Right renal cortex interstitium (tissue), 3 donors: Measurements from ENCODE around the gene RIPOR3. TPM values are rescaled to one million over a fixed set of nuclear protein-coding genes. Genes with fewer than 3 reads are reported as not detected.

ENCODE experiments used
- DNase-seq, 3 donors: peaks; one replicate each; pipeline ENCODE4 v3.0.0-alpha.2; 2013; ENCODE audit warnings: low read depth in 3 of 3, low spot score in 2 of 3
- polyA plus RNA-seq, 3 donors: library from polyadenylated mRNA; unstranded; fragments of 120-200 nt; gene quantifications; one replicate each; pipeline ENCODE4 v1.2.1, GENCODE V29; 2013; ENCODE audit not compliant: insufficient read length in 3 of 3

The RIPOR3 gene
- 1 to 10 TPM; 6.4 to 6.9 (median 6.5) TPM for polyA plus RNA-seq

GRCh38 chr20:50690650-50691572, at the start of gene RIPOR3:
Gene RIPOR3 (minus strand): TSS chr20:50691542. CDS start chr20:50691128, 414 bp downstream.
- no peak for DNase-seq

- DNase-seq, result no peak
These were observed 46.0 kb upstream of the RIPOR3 start for GRCh38 chr20:50737352-50737751.

GRCh38 chr20:50735813-50736212, 44.5 kb upstream of the RIPOR3 start:
- no peak for DNase-seq

- no peak for DNase-seq
These were observed 43.7 kb upstream of the RIPOR3 start for GRCh38 chr20:50734730-50735679.

GRCh38 chr20:50733644-50734349, 42.5 kb upstream of the RIPOR3 start:
- no peak for DNase-seq

- no peak for DNase-seq
These were observed 40.8 kb upstream of the RIPOR3 start for GRCh38 chr20:50731930-50732690.

GRCh38 chr20:50731055-50731929, 40.0 kb upstream of the RIPOR3 start, which contains the start of gene PARD6B:
Gene PARD6B (plus strand): TSS chr20:50731580. CDS start chr20:50731787, 207 bp downstream.
- DNase-seq, result peak; percentile 93 to 95 (median 94)

- DNase-seq, result no peak
These were observed 39.4 kb upstream of the RIPOR3 start for GRCh38 chr20:50730765-50731054.

GRCh38 chr20:50729901-50730764, 38.8 kb upstream of the RIPOR3 start:
- DNase-seq, result no peak

GRCh38 chr20:50728981-50729874, 37.9 kb upstream of the RIPOR3 start:
- DNase-seq, result no peak

GRCh38 chr20:50728486-50728980, 37.2 kb upstream of the RIPOR3 start:
- DNase-seq, result no peak

GRCh38 chr20:50727792-50728485, 36.6 kb upstream of the RIPOR3 start:
- DNase-seq, result no peak

GRCh38 chr20:50726955-50727791, 35.8 kb upstream of the RIPOR3 start:
- DNase-seq, result no peak

- no peak for DNase-seq
These were observed 34.3 kb upstream of the RIPOR3 start for GRCh38 chr20:50725724-50726005.
